Left renal cortex interstitium (tissue), 4 donors: ENCODE measurements around the gene GNMT. TPM values are rescaled to one million over a fixed set of nuclear protein-coding genes. Genes with fewer than 3 reads are reported as not detected.

Experiments used
- DNase-seq, 4 donors: peaks; one replicate each; pipeline ENCODE4 v3.0.0-alpha.2; 2013; ENCODE audit warnings: low read depth in 4 of 4, low spot score in 2 of 4, missing footprints in 1 of 4
- polyA plus RNA-seq, 4 donors: library from polyadenylated mRNA; unstranded; fragments of 120-200 nt; gene quantifications; one replicate each; pipeline ENCODE4 v1.2.1, GENCODE V29; 2013; ENCODE audit not compliant: insufficient read length in 4 of 4

GNMT gene
- polyA plus RNA-seq, 4 donors: 0.79 to 2.6 (median 1.4) TPM

GRCh38 chr6:43009124-43009523, 48.6 kb downstream of the GNMT start:
- no peak for DNase-seq

- no peak for DNase-seq
Observed at GRCh38 chr6:43011207-43011606, 50.7 kb downstream of the GNMT start.

- no peak for DNase-seq
Observed at GRCh38 chr6:43012364-43012763, 51.8 kb downstream of the GNMT start.

GRCh38 chr6:43013097-43013842, 52.7 kb downstream of the GNMT start:
- no peak for DNase-seq

Other genes starting within 250 kb of the GNMT start
- gene PRPH2, start 238.2 kb upstream of the GNMT start, polyA plus RNA-seq: 1 to 10 TPM; 1.8 to 4.4 (median 2.8) TPM
- 10 to 100 TPM; 19.8 to 26.7 (median 23.9) TPM for gene TBCC, start 214.7 kb upstream of the GNMT start, polyA plus RNA-seq
- gene BICRAL, start 178.7 kb upstream of the GNMT start, polyA plus RNA-seq: 10 to 100 TPM; 13.3 to 16.5 (median 15.8) TPM
- 100 to 1,000 TPM in 3 of 4 donors, 10 to 100 TPM in 1; 97.6 to 127 (median 113) TPM for gene RPL7L1, start 81.1 kb upstream of the GNMT start, polyA plus RNA-seq
- under 1 TPM; 0.27 to 0.47 (median 0.39) TPM for gene PTCRA, start 44.7 kb upstream of the GNMT start, polyA plus RNA-seq
- 10 to 100 TPM; 59.5 to 71.6 (median 62.2) TPM for gene CNPY3, start 31.3 kb upstream of the GNMT start, polyA plus RNA-seq
- 10 to 100 TPM; 19.5 to 31.1 (median 24.2) TPM for gene PEX6, start 18.4 kb downstream of the GNMT start, polyA plus RNA-seq
- 10 to 100 TPM; 55.6 to 70.3 (median 64.6) TPM for gene PPP2R5D, start 23.8 kb downstream of the GNMT start, polyA plus RNA-seq
- 100 to 1,000 TPM in 1 of 4 donors, 10 to 100 TPM in 3; 75.3 to 104 (median 87.6) TPM for gene MEA1, start 53.2 kb downstream of the GNMT start, polyA plus RNA-seq
- 100 to 1,000 TPM in 3 of 4 donors, 10 to 100 TPM in 1; 89.8 to 109 (median 102) TPM for gene KLHDC3, start 53.5 kb downstream of the GNMT start, polyA plus RNA-seq
- 10 to 100 TPM; 57.6 to 65.5 (median 58.1) TPM for gene RRP36, start 60.9 kb downstream of the GNMT start, polyA plus RNA-seq
- gene CUL7, start 93.1 kb downstream of the GNMT start, polyA plus RNA-seq: 10 to 100 TPM; 46.0 to 63.7 (median 52.2) TPM
- 10 to 100 TPM; 57.5 to 75.2 (median 67.6) TPM for gene MRPL2, start 98.7 kb downstream of the GNMT start, polyA plus RNA-seq
- gene KLC4, start 98.9 kb downstream of the GNMT start, polyA plus RNA-seq: 10 to 100 TPM; 50.0 to 80.0 (median 65.7) TPM
- 100 to 1,000 TPM; 230 to 296 (median 261) TPM for gene PTK7, start 115.6 kb downstream of the GNMT start, polyA plus RNA-seq
- 10 to 100 TPM; 26.7 to 36.1 (median 32.1) TPM for gene SRF, start 210.5 kb downstream of the GNMT start, polyA plus RNA-seq
- gene CUL9, start 221.4 kb downstream of the GNMT start, polyA plus RNA-seq: 10 to 100 TPM; 27.5 to 52.0 (median 39.8) TPM